ENCODE measurements around the gene RALB.
"Not testable (repeated sequence)": the region's sequence is repeated elsewhere in the genome, so short reads cannot be mapped to it uniquely, and the experiment has no call there.

RALB gene

DNA sequence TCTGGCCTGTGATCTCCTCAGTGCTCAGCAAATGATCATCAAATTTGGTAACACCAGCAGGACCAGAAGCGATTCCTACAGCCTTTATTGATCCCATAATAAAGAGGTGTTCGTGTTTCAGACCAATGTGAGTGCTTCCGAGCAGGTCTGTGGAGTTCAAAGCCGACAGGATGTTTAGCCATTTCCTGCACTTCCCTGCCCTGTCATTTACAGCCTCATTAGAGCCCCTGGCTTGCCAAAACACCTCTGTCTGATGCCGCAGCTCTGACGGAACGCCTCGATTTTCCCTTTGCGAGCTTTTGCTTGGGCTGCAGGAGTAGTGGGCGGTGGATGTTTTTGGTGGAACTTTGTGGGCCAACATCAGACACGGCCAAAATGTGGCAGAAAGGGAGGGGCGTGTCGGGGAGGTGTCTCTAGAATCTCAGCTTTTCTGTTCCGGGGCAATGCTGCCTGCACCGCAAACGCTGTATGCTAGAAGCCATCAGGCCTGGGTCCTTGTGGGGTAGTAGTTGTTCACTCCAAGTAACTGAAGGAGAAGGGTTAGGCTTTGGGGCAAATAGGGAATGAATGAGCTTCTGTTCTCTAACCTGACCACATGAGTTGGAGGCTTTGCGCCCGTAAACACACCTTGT is 67.2 kb downstream of the RALB start:
- H4K8ac ChIP-seq (ENCODE audit: low read depth, low read length) = no peak overlapping the region
- no peak overlapping the region for H2BK120ac ChIP-seq (ENCODE audit: insufficient read depth, low read length, poor library complexity)
- H4K91ac ChIP-seq (ENCODE audit: low read depth, low read length) = no peak overlapping the region

DNA sequence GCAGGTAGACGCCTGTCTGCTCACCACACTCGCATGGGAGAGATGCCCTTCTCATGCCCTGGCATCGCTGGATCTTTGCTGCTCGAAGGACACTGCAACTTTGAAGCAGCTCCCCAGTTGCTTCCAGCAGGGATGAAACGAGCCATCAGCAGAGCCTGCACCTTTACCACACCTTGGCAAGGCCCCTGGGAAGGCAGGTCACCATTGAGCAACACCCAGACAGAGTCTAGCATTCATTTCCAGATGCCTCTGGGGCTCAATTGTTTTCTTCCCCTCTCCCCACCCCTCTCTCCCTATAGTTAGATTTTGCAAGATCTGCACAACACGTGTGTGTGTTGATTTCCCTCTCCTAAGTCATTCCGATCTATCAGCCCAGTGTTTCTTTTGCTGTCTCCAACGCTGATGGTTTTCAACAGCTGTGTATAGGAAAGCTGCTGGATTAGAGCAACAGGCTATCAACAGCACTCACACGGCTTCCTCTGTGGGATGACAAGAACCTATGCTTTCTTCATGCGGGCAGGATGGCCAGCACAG is 67.7 kb downstream of the RALB start:
- no peak for DNase-seq
- H3K4ac ChIP-seq (ENCODE audit: low read depth, low read length) = no peak overlapping the region
- no peak overlapping the region for H4K91ac ChIP-seq (ENCODE audit: low read depth, low read length)
- no peak overlapping the region for H4K8ac ChIP-seq (ENCODE audit: low read depth, low read length)
- no peak overlapping the region for H3K27ac ChIP-seq (ENCODE audit: low read depth, low read length)
- no peak overlapping the region for H3K23ac ChIP-seq (ENCODE audit: low read length)
- no peaks in the 10 kb centered on the region for H3K36me3 ChIP-seq (ENCODE audit: control insufficient read depth in 1 of 2, insufficient read depth in 2 of 2, low read length in 2 of 2)
- no peak overlapping the region for H2BK120ac ChIP-seq (ENCODE audit: insufficient read depth, low read length, poor library complexity)
- H2BK5ac ChIP-seq (ENCODE audit: low read depth, low read length, poor library complexity) = no peak overlapping the region
- no peak overlapping the region for H3K18ac ChIP-seq (ENCODE audit: low read length)
- no peak overlapping the region for H4K12ac ChIP-seq (ENCODE audit: low read depth, low read length)
- no CpG with 5 or more reads among the region's 10 CpGs for WGBS (ENCODE audit: extremely low coverage, insufficient coverage, insufficient read length)
- no peak overlapping the region for H2AK5ac ChIP-seq (ENCODE audit: low read length)
- H3K4me1 ChIP-seq (ENCODE audit: control insufficient read depth in 1 of 2, insufficient read depth in 2 of 2, low read length in 2 of 2) = peaks cover 0 to 2% of the 10 kb centered on the region in 2 experiments
- no peaks in the 10 kb centered on the region for H3K27me3 ChIP-seq (ENCODE audit: insufficient read depth, low read length)
- H3K9ac ChIP-seq (ENCODE audit: low read length) = no peak overlapping the region
- no peak overlapping the region for H3K14ac ChIP-seq (ENCODE audit: low read length)
- no peak overlapping the region for H3K4me2 ChIP-seq (ENCODE audit: low read length)
- no peak overlapping the region for H2AFZ ChIP-seq (ENCODE audit: insufficient read depth, low read length, poor library complexity)
- no peak overlapping the region for H3K4me3 ChIP-seq (ENCODE audit: low read depth, low read length)
- peaks cover 2% of the 10 kb centered on the region for H3K9me3 ChIP-seq (ENCODE audit: insufficient read depth, low read depth, low read length)
- H3K79me1 ChIP-seq (ENCODE audit: low read length) = no peaks in the 10 kb centered on the region
- no peak overlapping the region for H2BK12ac ChIP-seq (ENCODE audit: low read length)
- H3K79me2 ChIP-seq (ENCODE audit: control insufficient read depth, insufficient read depth, low read length, poor library complexity) = no peaks in the 10 kb centered on the region

More for the DNA sequence above, 67.2 kb downstream of the RALB start:
- WGBS (ENCODE audit: extremely low coverage, insufficient coverage, insufficient read length) = no CpG with 5 or more reads among the region's 18 CpGs
- no peak overlapping the region for H4K12ac ChIP-seq (ENCODE audit: low read depth, low read length)
- no peak overlapping the region for H2AK5ac ChIP-seq (ENCODE audit: low read length)
- no peak overlapping the region for H2BK5ac ChIP-seq (ENCODE audit: low read depth, low read length, poor library complexity)
- no peak for DNase-seq
- no peak overlapping the region for H3K4me3 ChIP-seq (ENCODE audit: low read depth, low read length)
- no peak overlapping the region for H3K4ac ChIP-seq (ENCODE audit: low read depth, low read length)
- H2BK12ac ChIP-seq (ENCODE audit: low read length) = no peak overlapping the region
- no peak overlapping the region for H2AFZ ChIP-seq (ENCODE audit: insufficient read depth, low read length, poor library complexity)
- H3K18ac ChIP-seq (ENCODE audit: low read length) = no peak overlapping the region
- H3K27me3 ChIP-seq (ENCODE audit: insufficient read depth, low read length) = no peaks in the 10 kb centered on the region
- H3K9me3 ChIP-seq (ENCODE audit: insufficient read depth, low read depth, low read length) = peaks cover 2% of the 10 kb centered on the region
- no peak overlapping the region for H3K9ac ChIP-seq (ENCODE audit: low read length)
- H3K4me2 ChIP-seq (ENCODE audit: low read length) = no peak overlapping the region
- H3K79me1 ChIP-seq (ENCODE audit: low read length) = no peaks in the 10 kb centered on the region
- no peak overlapping the region for H3K14ac ChIP-seq (ENCODE audit: low read length)
- no peak overlapping the region for H3K27ac ChIP-seq (ENCODE audit: low read depth, low read length)
- H3K36me3 ChIP-seq (ENCODE audit: control insufficient read depth in 1 of 2, insufficient read depth in 2 of 2, low read length in 2 of 2) = no peaks in the 10 kb centered on the region
- no peak overlapping the region for H3K23ac ChIP-seq (ENCODE audit: low read length)
- no peaks in the 10 kb centered on the region for H3K79me2 ChIP-seq (ENCODE audit: control insufficient read depth, insufficient read depth, low read length, poor library complexity)
- peaks cover 0 to 2% of the 10 kb centered on the region in 2 experiments for H3K4me1 ChIP-seq (ENCODE audit: control insufficient read depth in 1 of 2, insufficient read depth in 2 of 2, low read length in 2 of 2)

DNA sequence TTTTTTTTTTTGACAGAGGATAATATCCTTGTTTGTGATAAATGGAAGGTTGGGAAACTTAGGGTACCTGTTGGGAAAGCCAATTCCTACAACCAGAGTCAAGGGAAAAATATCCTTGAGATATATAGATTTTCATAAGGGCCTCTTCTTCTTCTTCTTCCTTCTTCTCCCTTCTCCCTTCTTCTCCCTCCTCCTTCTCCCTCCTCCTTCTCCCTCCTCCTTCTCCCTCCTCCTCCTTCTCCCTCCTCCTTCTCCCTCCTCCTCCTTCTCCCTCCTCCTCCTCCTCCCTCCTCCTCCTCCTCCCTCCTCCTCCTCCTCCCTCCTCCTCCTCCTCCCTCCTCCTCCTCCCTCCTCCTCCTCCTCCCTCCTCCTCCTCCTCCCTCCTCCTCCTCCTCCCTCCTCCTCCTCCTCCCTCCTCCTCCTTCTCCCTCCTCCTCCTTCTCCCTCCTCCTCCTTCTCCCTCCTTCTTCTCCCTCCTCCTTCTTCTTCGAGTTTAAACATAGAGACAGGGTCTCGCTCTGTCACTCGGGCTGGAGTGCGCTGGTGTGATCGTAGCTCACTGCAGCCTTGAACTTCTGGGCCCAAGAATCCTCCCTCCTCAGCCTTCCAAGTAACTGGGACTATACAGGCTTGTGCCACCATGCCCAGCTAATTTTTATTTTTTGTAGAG is 68.4 kb downstream of the RALB start:
- not testable (repeated sequence) for H3K4me2 ChIP-seq (ENCODE audit: low read length); H3K36me3 ChIP-seq (ENCODE audit: control insufficient read depth in 1 of 2, insufficient read depth in 2 of 2, low read length in 2 of 2); H3K9ac ChIP-seq (ENCODE audit: low read length); H4K8ac ChIP-seq (ENCODE audit: low read depth, low read length); H3K4me1 ChIP-seq (ENCODE audit: control insufficient read depth in 1 of 2, insufficient read depth in 2 of 2, low read length in 2 of 2); H2AFZ ChIP-seq (ENCODE audit: insufficient read depth, low read length, poor library complexity); DNase-seq; H3K18ac ChIP-seq (ENCODE audit: low read length); H3K27me3 ChIP-seq (ENCODE audit: insufficient read depth, low read length); H3K79me2 ChIP-seq (ENCODE audit: control insufficient read depth, insufficient read depth, low read length, poor library complexity); H4K91ac ChIP-seq (ENCODE audit: low read depth, low read length); H2BK12ac ChIP-seq (ENCODE audit: low read length); H3K23ac ChIP-seq (ENCODE audit: low read length); H3K14ac ChIP-seq (ENCODE audit: low read length); H2AK5ac ChIP-seq (ENCODE audit: low read length); H2BK5ac ChIP-seq (ENCODE audit: low read depth, low read length, poor library complexity); H3K9me3 ChIP-seq (ENCODE audit: insufficient read depth, low read depth, low read length); H3K4ac ChIP-seq (ENCODE audit: low read depth, low read length); H3K27ac ChIP-seq (ENCODE audit: low read depth, low read length); H3K79me1 ChIP-seq (ENCODE audit: low read length); H4K12ac ChIP-seq (ENCODE audit: low read depth, low read length); H2BK120ac ChIP-seq (ENCODE audit: insufficient read depth, low read length, poor library complexity); H3K4me3 ChIP-seq (ENCODE audit: low read depth, low read length)
- no CpG with 5 or more reads among the region's 5 CpGs for WGBS (ENCODE audit: extremely low coverage, insufficient coverage, insufficient read length)

DNA sequence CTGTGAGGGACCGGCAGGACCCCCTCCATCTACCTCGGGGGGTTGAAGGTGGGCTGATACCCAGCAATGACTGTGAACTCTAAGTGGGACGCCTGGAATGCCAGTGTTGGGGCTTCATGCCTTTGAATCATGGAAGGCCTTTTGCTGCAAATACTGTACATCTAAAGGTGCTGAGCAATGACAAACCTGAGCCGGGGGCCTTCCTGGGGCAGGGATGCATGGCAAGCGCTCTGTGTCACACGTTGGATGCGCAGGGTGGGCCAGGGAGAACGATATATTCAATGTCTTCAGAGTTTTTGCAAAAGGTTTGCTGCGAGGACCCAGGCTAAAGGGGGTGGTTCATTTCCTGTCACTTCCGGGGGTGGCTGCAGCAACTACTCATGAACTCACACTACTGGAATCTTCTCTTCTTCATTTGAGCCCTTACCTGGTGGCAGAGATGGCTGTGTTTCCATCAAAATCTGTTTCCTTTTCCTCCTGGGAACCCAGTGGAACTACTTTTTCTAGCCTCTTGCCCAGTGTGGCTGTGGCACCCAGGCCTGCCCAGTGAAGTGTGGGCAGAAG is 69.2 kb downstream of the RALB start:
- WGBS (ENCODE audit: extremely low coverage, insufficient coverage, insufficient read length) = no CpG with 5 or more reads among the region's 10 CpGs
- no peak overlapping the region for H4K8ac ChIP-seq (ENCODE audit: low read depth, low read length)
- no peak overlapping the region for H2BK12ac ChIP-seq (ENCODE audit: low read length)
- H4K12ac ChIP-seq (ENCODE audit: low read depth, low read length) = no peak overlapping the region
- H3K9me3 ChIP-seq (ENCODE audit: insufficient read depth, low read depth, low read length) = peaks cover 2% of the 10 kb centered on the region
- no peak overlapping the region for H2BK5ac ChIP-seq (ENCODE audit: low read depth, low read length, poor library complexity)
- no peaks in the 10 kb centered on the region for H3K79me1 ChIP-seq (ENCODE audit: low read length)
- H3K18ac ChIP-seq (ENCODE audit: low read length) = no peak overlapping the region
- no peak overlapping the region for H3K27ac ChIP-seq (ENCODE audit: low read depth, low read length)
- H3K4me3 ChIP-seq (ENCODE audit: low read depth, low read length) = no peak overlapping the region
- H3K23ac ChIP-seq (ENCODE audit: low read length) = no peak overlapping the region
- H3K9ac ChIP-seq (ENCODE audit: low read length) = no peak overlapping the region
- H3K27me3 ChIP-seq (ENCODE audit: insufficient read depth, low read length) = no peaks in the 10 kb centered on the region
- no peak overlapping the region for H2BK120ac ChIP-seq (ENCODE audit: insufficient read depth, low read length, poor library complexity)
- H3K79me2 ChIP-seq (ENCODE audit: control insufficient read depth, insufficient read depth, low read length, poor library complexity) = no peaks in the 10 kb centered on the region
- peaks cover 0 to 2% of the 10 kb centered on the region in 2 experiments for H3K4me1 ChIP-seq (ENCODE audit: control insufficient read depth in 1 of 2, insufficient read depth in 2 of 2, low read length in 2 of 2)
- no peaks in the 10 kb centered on the region for H3K36me3 ChIP-seq (ENCODE audit: control insufficient read depth in 1 of 2, insufficient read depth in 2 of 2, low read length in 2 of 2)
- no peak overlapping the region for H2AFZ ChIP-seq (ENCODE audit: insufficient read depth, low read length, poor library complexity)
- no peak overlapping the region for H2AK5ac ChIP-seq (ENCODE audit: low read length)
- no peak overlapping the region for H3K4me2 ChIP-seq (ENCODE audit: low read length)
- H3K4ac ChIP-seq (ENCODE audit: low read depth, low read length) = no peak overlapping the region
- H3K14ac ChIP-seq (ENCODE audit: low read length) = no peak overlapping the region
- H4K91ac ChIP-seq (ENCODE audit: low read depth, low read length) = no peak overlapping the region
- DNase-seq = no peak

Data from trophoblast cell (in vitro differentiated cells and primary cell).